Measurements from ENCODE around the gene KRTAP20-3. TPM values are rescaled to one million over a fixed set of nuclear protein-coding genes. Genes with fewer than 3 reads are reported as not detected.

KRTAP20-3 gene
- total and polyA plus RNA-seq, 2 experiments from 2014 or later, result not detected

DNA sequence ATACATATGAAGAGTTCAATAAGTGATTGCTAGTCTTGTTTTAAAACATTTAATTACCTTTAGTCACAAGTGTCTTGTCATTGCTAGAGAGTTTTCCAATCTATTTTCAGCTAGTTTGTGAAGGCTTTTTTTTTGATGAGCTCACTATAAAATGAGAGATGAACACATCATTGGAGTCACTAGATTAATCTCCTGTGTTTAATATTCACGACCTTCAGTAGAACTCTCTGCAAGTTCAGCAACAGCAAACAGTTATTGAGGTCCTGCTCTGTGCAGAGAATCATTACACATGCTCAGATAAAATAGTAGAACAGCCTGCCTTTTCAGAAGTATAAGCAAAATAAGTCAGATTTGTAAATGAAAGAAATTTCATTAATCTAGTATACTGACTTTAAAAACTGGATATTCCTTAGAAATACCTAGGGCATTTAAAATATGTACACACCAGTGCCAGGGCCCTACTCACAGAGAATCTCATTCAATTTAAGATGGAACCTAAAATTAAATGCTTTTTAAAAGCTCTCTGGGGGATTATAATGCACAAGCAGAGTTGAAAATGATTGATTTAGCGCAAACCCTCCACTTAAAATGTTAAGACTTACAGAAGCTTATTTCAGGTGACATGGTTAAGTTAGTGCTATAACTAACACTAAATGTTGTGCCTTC lies 30.5 kb downstream of the KRTAP20-3 start:
- H2AFZ ChIP-seq, result no peak overlapping the region

GRCh38 chr21:30674312-30674711 lies 31.6 kb downstream of the KRTAP20-3 start:
- no peaks in the 10 kb centered on the region for H3K36me3 ChIP-seq (replicated peaks; ENCODE audit: insufficient read depth, low read depth)
- H3K9me2 ChIP-seq (replicated peaks; ENCODE audit: insufficient read depth), result no peaks in the 10 kb centered on the region
- H3K9me3 ChIP-seq (ENCODE audit: low read depth), result no peaks in the 10 kb centered on the region
- 80% methylated on average over 1 of the region's 1 CpG for WGBS (ENCODE audit: low lambda C conversion rate, missing lambda C conversion rate)
- H2AFZ ChIP-seq, result no peak overlapping the region
- H3K4me3 ChIP-seq, result no peak overlapping the region
- no peaks in the 10 kb centered on the region for H3K27me3 ChIP-seq
- TF ChIP-seq, protein P1, sequence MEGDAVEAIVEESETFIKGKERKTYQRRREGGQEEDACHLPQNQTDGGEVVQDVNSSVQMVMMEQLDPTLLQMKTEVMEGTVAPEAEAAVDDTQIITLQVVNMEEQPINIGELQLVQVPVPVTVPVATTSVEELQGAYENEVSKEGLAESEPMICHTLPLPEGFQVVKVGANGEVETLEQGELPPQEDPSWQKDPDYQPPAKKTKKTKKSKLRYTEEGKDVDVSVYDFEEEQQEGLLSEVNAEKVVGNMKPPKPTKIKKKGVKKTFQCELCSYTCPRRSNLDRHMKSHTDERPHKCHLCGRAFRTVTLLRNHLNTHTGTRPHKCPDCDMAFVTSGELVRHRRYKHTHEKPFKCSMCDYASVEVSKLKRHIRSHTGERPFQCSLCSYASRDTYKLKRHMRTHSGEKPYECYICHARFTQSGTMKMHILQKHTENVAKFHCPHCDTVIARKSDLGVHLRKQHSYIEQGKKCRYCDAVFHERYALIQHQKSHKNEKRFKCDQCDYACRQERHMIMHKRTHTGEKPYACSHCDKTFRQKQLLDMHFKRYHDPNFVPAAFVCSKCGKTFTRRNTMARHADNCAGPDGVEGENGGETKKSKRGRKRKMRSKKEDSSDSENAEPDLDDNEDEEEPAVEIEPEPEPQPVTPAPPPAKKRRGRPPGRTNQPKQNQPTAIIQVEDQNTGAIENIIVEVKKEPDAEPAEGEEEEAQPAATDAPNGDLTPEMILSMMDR (IDR thresholded peaks at IDR 0.05; ENCODE audit: poor library complexity), result no peak
- no peak for TF ChIP-seq EZH2phosphoT487 (IDR thresholded peaks at IDR 0.05; ENCODE audit: low read depth, severe bottlenecking, unreplicated experiment)
- no peak for TF ChIP-seq EZH2 (IDR thresholded peaks at IDR 0.05; ENCODE audit: borderline replicate concordance)
- H3K27ac ChIP-seq, result no peak overlapping the region
- H3K4me2 ChIP-seq, result no peak overlapping the region
- no peak for DNase-seq (ENCODE audit: low spot score)
- H3K79me2 ChIP-seq, result no peaks in the 10 kb centered on the region
- no peaks in the 10 kb centered on the region for H3K4me1 ChIP-seq (ENCODE audit: insufficient read depth)
- no peaks in the 10 kb centered on the region for H4K20me1 ChIP-seq (ENCODE audit: insufficient read depth, poor library complexity, severe bottlenecking)

More for the DNA sequence above, 30.5 kb downstream of the KRTAP20-3 start:
- Histone ChIP-seq H3K4me2 (no peak overlapping the region), H3K36me3 (replicated peaks; ENCODE audit: insufficient read depth, low read depth) (no peaks in the 10 kb centered on the region), H3K27ac (no peak overlapping the region), H3K27me3 (no peaks in the 10 kb centered on the region), H3K4me1 (ENCODE audit: insufficient read depth) (no peaks in the 10 kb centered on the region), H4K20me1 (ENCODE audit: insufficient read depth, poor library complexity, severe bottlenecking) (no peaks in the 10 kb centered on the region), H3K9me2 (replicated peaks; ENCODE audit: insufficient read depth) (no peaks in the 10 kb centered on the region), H3K9me3 (ENCODE audit: low read depth) (no peaks in the 10 kb centered on the region), H3K79me2 (no peaks in the 10 kb centered on the region), H3K4me3 (no peak overlapping the region)
- WGBS (ENCODE audit: low lambda C conversion rate, missing lambda C conversion rate), result 70% methylated on average over 2 of the region's 2 CpGs
- no peak for DNase-seq (ENCODE audit: low spot score)
- TF ChIP-seq, protein P1 (IDR thresholded peaks at IDR 0.05; ENCODE audit: poor library complexity), result no peak
- TF ChIP-seq EZH2 (IDR thresholded peaks at IDR 0.05; ENCODE audit: borderline replicate concordance), result no peak
- no peak for TF ChIP-seq EZH2phosphoT487 (IDR thresholded peaks at IDR 0.05; ENCODE audit: low read depth, severe bottlenecking, unreplicated experiment)

- Histone ChIP-seq H3K79me2 (no peaks in the 10 kb centered on the region), H2AFZ (no peak overlapping the region), H3K9me3 (ENCODE audit: low read depth) (no peaks in the 10 kb centered on the region), H4K20me1 (ENCODE audit: insufficient read depth, poor library complexity, severe bottlenecking) (no peaks in the 10 kb centered on the region), H3K4me3 (no peak overlapping the region), H3K27me3 (no peaks in the 10 kb centered on the region), H3K4me2 (no peak overlapping the region), H3K4me1 (ENCODE audit: insufficient read depth) (no peaks in the 10 kb centered on the region), H3K9me2 (replicated peaks; ENCODE audit: insufficient read depth) (no peaks in the 10 kb centered on the region), H3K36me3 (replicated peaks; ENCODE audit: insufficient read depth, low read depth) (no peaks in the 10 kb centered on the region), H3K27ac (no peak overlapping the region)
- no peak for DNase-seq (ENCODE audit: low spot score)
- TF ChIP-seq EZH2 (IDR thresholded peaks at IDR 0.05; ENCODE audit: borderline replicate concordance), result no peak
- TF ChIP-seq, protein P1 (IDR thresholded peaks at IDR 0.05; ENCODE audit: poor library complexity), result no peak
Measured at GRCh38 chr21:30676737-30677136, 34.1 kb downstream of the KRTAP20-3 start.

Data from hepatocyte (in vitro differentiated cells).